ENCODE data around the gene ZNF536. TPM values are rescaled to one million over a fixed set of nuclear protein-coding genes. Genes with fewer than 3 reads are reported as not detected.

Gene ZNF536
- total RNA-seq (2014; rRNA removed; shearing (Covaris generic)), result not detected in 2 replicates

GRCh38 chr19:30371960-30372824, at the start of gene ZNF536:
ZNF536 (plus strand) TSS chr19:30372384; CDS start chr19:30443563, 71,179 bp downstream.
- no peak for DNase-seq (ENCODE audit: low spot score)

- DNase-seq (ENCODE audit: low spot score), result no peak
Observed at GRCh38 chr19:30322641-30323320, 49.4 kb upstream of the ZNF536 start.

GRCh38 chr19:30323904-30324303, 48.3 kb upstream of the ZNF536 start:
- no peak for DNase-seq (ENCODE audit: low spot score)

- no peak for DNase-seq (ENCODE audit: low spot score)
Observed at GRCh38 chr19:30324982-30325381, 47.2 kb upstream of the ZNF536 start.

- no peak for DNase-seq (ENCODE audit: low spot score)
Observed at GRCh38 chr19:30325676-30326392, 46.4 kb upstream of the ZNF536 start.

- no peak for DNase-seq (ENCODE audit: low spot score)
Observed at GRCh38 chr19:30326393-30326710, 45.8 kb upstream of the ZNF536 start.

- DNase-seq (ENCODE audit: low spot score), result no peak
Observed at GRCh38 chr19:30327331-30327730, 44.9 kb upstream of the ZNF536 start.

GRCh38 chr19:30328096-30328495, 44.1 kb upstream of the ZNF536 start:
- no peak for DNase-seq (ENCODE audit: low spot score)

- DNase-seq (ENCODE audit: low spot score), result no peak
Observed at GRCh38 chr19:30330266-30330665, 41.9 kb upstream of the ZNF536 start.

- no peak for DNase-seq (ENCODE audit: low spot score)
Observed at GRCh38 chr19:30332445-30333234, 39.5 kb upstream of the ZNF536 start.

- DNase-seq (ENCODE audit: low spot score), result no peak
Observed at GRCh38 chr19:30333291-30334065, 38.7 kb upstream of the ZNF536 start.

- no peak for DNase-seq (ENCODE audit: low spot score)
Observed at GRCh38 chr19:30334841-30335240, 37.3 kb upstream of the ZNF536 start.

GRCh38 chr19:30335306-30335886, 36.8 kb upstream of the ZNF536 start:
- no peak for DNase-seq (ENCODE audit: low spot score)

GRCh38 chr19:30336290-30336689, 35.9 kb upstream of the ZNF536 start:
- DNase-seq (ENCODE audit: low spot score), result no peak

- DNase-seq (ENCODE audit: low spot score), result no peak
Observed at GRCh38 chr19:30338041-30338456, 34.1 kb upstream of the ZNF536 start.

- no peak for DNase-seq (ENCODE audit: low spot score)
Observed at GRCh38 chr19:30338878-30339623, 33.1 kb upstream of the ZNF536 start.

- no peak for DNase-seq (ENCODE audit: low spot score)
Observed at GRCh38 chr19:30339624-30340525, 32.3 kb upstream of the ZNF536 start.

- DNase-seq (ENCODE audit: low spot score), result no peak
Observed at GRCh38 chr19:30340771-30341561, 31.2 kb upstream of the ZNF536 start.

All from A172 (cell line).